GM18526 (cell line): Measurements from ENCODE around the gene CACNB4.

Experiments
- POLR2A ChIP-seq: IDR thresholded peaks from 3 replicates; pipeline ENCODE4 v1.6.1; 2011; ENCODE audit not compliant: insufficient read length; ENCODE audit errors: extremely low read depth

The CACNB4 gene

DNA sequence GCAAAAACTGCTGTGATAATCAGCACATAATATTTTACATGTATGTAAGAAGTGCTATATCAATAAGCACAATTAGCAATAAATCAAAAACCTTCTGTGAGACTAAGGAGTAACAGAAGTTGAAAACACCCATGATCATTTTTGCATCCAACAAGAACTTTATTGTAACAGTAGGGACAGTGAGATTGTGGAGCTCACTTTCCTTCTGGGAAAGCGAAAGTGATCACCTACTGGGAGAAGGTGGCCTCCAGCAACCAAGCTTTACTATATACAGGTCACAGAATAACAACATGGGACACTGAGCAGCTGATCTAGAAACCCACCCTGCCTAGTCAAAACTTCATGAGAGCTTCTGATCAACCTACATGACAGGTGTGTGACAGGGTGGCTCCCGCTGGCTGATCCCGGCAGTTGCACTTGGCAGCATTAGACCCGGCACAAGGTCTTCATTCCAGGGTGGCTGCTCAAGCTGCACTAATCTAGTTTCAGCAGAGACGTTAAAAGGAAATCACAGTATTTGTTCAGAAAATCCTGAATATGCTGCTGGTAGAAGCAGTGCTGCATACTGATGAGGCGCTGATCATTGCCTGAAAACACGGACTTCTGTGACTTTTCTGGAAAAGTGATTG lies 207.2 kb downstream of the CACNB4 start:
- no peak for TF ChIP-seq POLR2A

DNA sequence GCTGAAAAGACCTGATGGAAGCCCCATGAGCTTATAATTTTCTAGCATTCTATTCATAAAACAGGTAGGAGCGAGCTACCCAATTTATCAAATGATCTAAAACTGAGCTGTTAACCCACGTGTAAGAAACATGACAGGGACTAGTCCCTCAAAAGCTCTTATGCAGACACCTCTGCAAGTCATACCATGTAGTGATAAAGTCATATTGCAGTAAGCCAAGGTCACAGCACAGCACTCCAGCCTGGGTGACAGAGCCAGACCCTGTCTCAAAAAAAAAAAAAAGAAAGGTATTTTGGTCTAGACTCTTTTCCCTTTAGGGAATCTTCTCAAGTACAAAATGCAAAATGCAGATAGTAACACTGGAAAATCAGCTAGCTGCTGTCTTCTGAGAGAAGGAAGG lies 211.7 kb downstream of the CACNB4 start:
- TF ChIP-seq POLR2A = no peak

- no peak for TF ChIP-seq POLR2A
Measured at GRCh38 chr2:151886241-151886640, 212.6 kb downstream of the CACNB4 start.

DNA sequence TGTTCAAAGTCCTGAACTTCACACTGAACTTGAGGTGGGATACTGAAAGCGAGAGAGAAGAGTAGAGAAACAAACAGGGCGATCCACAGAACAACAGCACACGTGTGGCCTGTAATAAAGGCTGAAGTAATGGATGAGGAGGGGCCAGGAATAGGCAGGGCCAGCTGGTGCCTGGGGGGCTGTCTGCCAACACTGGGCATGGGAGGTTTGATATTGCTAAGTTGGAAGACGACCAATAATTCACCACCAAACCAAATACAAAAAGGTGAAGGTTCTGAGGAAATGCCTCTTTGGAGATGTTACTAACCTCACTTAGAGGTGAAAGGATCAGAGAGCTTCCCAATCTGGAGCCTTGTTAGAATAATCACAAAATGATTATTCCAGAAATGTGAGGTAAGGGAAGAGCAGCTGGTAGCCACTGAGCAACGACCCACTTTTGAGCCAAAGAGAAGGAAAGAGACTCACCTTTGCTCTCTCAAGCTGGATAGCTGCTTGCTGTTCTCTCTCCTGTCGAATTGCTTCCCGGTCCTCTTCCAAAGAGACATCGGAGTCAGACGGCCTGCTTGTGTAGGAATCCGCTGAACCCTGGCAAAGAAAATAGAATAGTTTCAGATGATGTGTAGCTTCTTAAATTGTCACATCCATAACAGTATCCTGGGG lies 215.9 kb downstream of the CACNB4 start:
- no peak for TF ChIP-seq POLR2A

- no peak for TF ChIP-seq POLR2A
Measured at GRCh38 chr2:151881342-151881741, 217.5 kb downstream of the CACNB4 start.

GRCh38 chr2:151880586-151880985 lies 218.3 kb downstream of the CACNB4 start:
- TF ChIP-seq POLR2A = no peak

DNA sequence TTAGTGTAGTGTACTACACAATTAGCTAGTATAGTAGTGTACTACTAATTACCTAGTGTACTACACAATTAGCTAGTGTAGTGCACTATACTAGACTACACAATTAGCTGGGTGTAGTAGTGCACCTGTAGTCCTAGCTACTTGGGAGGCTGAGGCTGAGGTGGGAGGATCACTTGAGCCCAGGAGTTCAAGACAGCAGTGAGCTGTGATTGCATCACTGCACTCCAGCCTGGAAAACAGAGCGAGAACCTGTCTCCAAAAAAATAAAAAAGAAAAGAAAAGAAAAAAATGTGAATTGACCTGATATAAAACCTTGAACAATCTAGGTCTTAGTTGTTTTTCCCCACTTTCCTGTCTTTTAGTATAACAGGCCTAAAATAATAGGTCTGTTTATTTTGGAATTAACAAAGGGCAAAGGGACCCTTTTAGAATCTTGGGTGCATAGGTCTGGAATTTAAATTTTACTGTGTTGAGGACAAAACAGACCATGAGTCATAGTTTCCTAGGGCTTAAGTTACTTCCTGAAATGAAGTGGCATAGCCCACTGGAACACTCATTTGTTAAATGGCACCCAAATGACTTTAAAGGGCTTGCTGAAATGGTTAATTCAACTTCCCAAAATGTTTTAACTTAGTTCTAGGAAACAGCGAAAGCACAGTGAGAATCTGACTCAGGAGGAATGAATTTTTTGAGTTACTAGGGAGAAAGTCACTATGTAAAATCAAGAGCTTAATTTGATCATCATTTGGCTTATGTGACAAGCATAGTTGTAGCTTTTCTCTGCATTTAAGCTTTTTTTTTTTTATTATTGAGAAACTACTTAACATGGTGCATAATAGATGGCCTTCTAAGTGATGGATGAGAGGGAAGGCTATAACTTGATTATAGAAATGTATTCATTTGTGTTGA lies 219.9 kb downstream of the CACNB4 start:
- TF ChIP-seq POLR2A = no peak

DNA sequence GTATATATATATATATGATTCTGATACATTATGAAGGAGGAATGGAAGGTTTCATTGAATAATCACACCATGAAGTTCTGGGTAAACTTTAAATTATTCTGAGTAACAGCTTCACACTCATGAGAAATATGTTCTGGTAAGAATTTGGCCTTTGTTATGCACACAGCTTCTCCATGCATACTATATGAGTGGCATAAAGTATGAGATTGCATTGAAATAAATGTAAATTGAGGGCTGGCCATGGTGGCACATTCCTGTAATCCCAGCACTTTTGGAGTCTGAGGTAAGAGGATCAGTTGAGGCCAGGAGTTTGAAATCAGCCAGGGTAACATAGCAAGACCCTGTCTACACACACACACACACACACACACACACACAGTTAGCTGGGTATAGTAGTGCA lies 220.6 kb downstream of the CACNB4 start:
- no peak for TF ChIP-seq POLR2A

GRCh38 chr2:151872463-151872862 lies 226.4 kb downstream of the CACNB4 start:
- TF ChIP-seq POLR2A = no peak

DNA sequence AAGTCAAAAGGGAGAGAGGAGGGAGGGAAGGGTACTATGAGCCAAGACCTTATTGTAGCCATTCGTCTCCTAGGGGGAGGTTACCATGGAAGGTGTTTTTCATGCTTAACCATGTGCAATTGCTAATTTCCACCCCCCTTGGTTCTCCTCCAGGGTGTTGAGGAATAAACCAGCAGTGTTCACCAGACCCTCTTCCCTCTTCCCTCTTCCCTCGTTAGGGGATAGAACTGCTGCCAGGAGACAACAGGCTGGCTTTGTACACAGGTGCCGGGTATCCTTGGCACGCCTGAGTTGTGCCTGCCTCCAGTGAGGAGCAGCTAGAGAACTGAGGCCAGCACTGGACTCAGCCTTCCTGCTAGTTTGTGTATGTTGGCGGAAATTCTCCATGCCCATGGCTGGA lies 229.6 kb downstream of the CACNB4 start:
- TF ChIP-seq POLR2A = no peak

GRCh38 chr2:151862700-151863099 lies 236.1 kb downstream of the CACNB4 start:
- TF ChIP-seq POLR2A = no peak

GRCh38 chr2:151861174-151861573 lies 237.7 kb downstream of the CACNB4 start:
- no peak for TF ChIP-seq POLR2A

GRCh38 chr2:151860613-151861146 lies 238.2 kb downstream of the CACNB4 start:
- TF ChIP-seq POLR2A = no peak

DNA sequence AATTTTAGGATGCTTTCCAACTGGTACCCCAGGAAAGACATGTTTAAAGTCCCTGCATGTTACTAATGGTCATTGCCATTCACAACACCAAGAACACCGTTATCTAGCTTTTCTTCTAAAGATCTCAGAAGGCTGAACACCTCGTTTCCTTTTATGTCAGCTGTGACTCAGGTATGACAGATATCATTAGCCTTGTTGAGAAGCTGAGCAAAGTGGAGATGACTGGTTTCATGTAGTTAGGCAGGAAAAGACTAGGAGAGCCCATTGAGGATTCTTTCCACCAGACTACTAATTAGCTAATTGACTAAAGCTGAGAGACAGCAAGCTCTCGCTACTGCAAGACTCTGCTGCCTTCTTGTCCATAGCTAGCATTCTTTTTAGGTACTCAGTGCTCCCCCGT lies 238.6 kb downstream of the CACNB4 start:
- no peak for TF ChIP-seq POLR2A

GRCh38 chr2:151857650-151858049 lies 241.2 kb downstream of the CACNB4 start:
- no peak for TF ChIP-seq POLR2A

- TF ChIP-seq POLR2A = no peak
Measured at GRCh38 chr2:151855111-151855510, 243.7 kb downstream of the CACNB4 start.
